ENCODE data around the gene CCDC172. TPM values are rescaled to one million over a fixed set of nuclear protein-coding genes. Genes with fewer than 3 reads are reported as not detected.

CCDC172 gene
- total and polyA plus RNA-seq, 2 of the 13 experiments (the other 11 are each of a cell fraction or from before 2014, with no cell fraction given) = not detected

GRCh38 chr10:116352125-116352524, 27.9 kb downstream of the CCDC172 start:
- ATAC-seq (no peak), FAIRE-seq (no peak), DNase-seq (ENCODE audit: low spot score) (no peak)
- H3K4me2 ChIP-seq (ENCODE audit: low read depth, low read length) = no peak overlapping the region
- H3K4me3 ChIP-seq (replicated peaks in 1 of 3; ENCODE audit: insufficient read depth in 1 of 3, low read depth in 2 of 3, low read length in 3 of 3) = no peak overlapping the region
- ChIA-PET CTCF (ENCODE audit: low intra/inter-chr PET ratio, low total read pairs) (no interaction called here), POLR2A (no interaction called here)
- H3K9me3 ChIP-seq (ENCODE audit: low read length) = no peaks in the 10 kb centered on the region
- H3K27me3 ChIP-seq (ENCODE audit: control insufficient read depth in 1 of 2, insufficient read depth in 2 of 2, low read length in 2 of 2) = no peaks in the 10 kb centered on the region
- H2AFZ ChIP-seq (ENCODE audit: low read length) = no peak overlapping the region
- H3K36me3 ChIP-seq (replicated peaks in 1 of 2; ENCODE audit: control insufficient read depth in 1 of 2, insufficient read depth in 2 of 2, low read length in 2 of 2) = no peaks in the 10 kb centered on the region
- H3K4me1 ChIP-seq (ENCODE audit: insufficient read depth, low read length) = no peaks in the 10 kb centered on the region
- H3K9ac ChIP-seq (ENCODE audit: insufficient read depth, low read depth, low read length) = no peak overlapping the region
- no peaks in the 10 kb centered on the region for H4K20me1 ChIP-seq (ENCODE audit: insufficient read depth, low read length)
- in situ Hi-C loops (cut with HindIII; ENCODE audit: extremely low pct_ligation_motif_present, low pct_unique_long_range_greater_than_20kb) = no loop called here
- intact Hi-C loops (cut with micrococcal nuclease; ENCODE audit: unreplicated experiment) = no loop called here
- no TSS peak for BruUV-seq (replicated peaks)
- no peaks in the 10 kb centered on the region for H3K79me2 ChIP-seq (ENCODE audit: insufficient read depth, low read length)
- TF ChIP-seq NFIB (CRISPR knock-in tag; IDR thresholded peaks at IDR 0.05; ENCODE audit: borderline replicate concordance) (no peak), TIGD3 (CRISPR knock-in tag; IDR thresholded peaks at IDR 0.05; ENCODE audit: borderline replicate concordance) (no peak), ZBTB26 (CRISPR knock-in tag; IDR thresholded peaks at IDR 0.05; ENCODE audit: borderline replicate concordance) (no peak), ZBTB7A (CRISPR knock-in tag; IDR thresholded peaks at IDR 0.05) (no peak), SRSF1 (optimal IDR thresholded peaks at IDR 0.05; ENCODE audit: low read depth, low read length) (no peak), ZNF713 (CRISPR knock-in tag; IDR thresholded peaks at IDR 0.05) (no peak), ZNF646 (CRISPR knock-in tag; IDR thresholded peaks at IDR 0.05) (no peak), ZNF780A (CRISPR knock-in tag; IDR thresholded peaks at IDR 0.05) (no peak), NR0B2 (CRISPR knock-in tag; IDR thresholded peaks at IDR 0.05) (no peak), BRCA1 (CRISPR knock-in tag; IDR thresholded peaks at IDR 0.05) (no peak), ZNF205 (CRISPR knock-in tag; IDR thresholded peaks at IDR 0.05) (no peak), ZNF33B (CRISPR knock-in tag; IDR thresholded peaks at IDR 0.05) (no peak), ZNF414 (CRISPR knock-in tag; IDR thresholded peaks at IDR 0.05) (no peak)
- H3K27ac ChIP-seq (ENCODE audit: extremely low read length, insufficient read depth, low read length) = no peak overlapping the region
